ENCODE measurements around the gene MKKS.

Gene MKKS

GRCh38 chr20:10433623-10434466, at the start of gene MKKS:
Gene MKKS, minus strand, starts transcription at chr20:10434222. Its CDS starts 20,708 bp downstream, at chr20:10413514.
- DNase-seq: peak; percentile 50

GRCh38 chr20:10483691-10484090, 49.7 kb upstream of the MKKS start:
- DNase-seq: no peak

- no peak for DNase-seq
Observed at GRCh38 chr20:10481676-10482075, 47.7 kb upstream of the MKKS start.

- no peak for DNase-seq
Observed at GRCh38 chr20:10478930-10479329, 44.9 kb upstream of the MKKS start.

- no peak for DNase-seq
Observed at GRCh38 chr20:10478205-10478604, 44.2 kb upstream of the MKKS start.

- no peak for DNase-seq
Observed at GRCh38 chr20:10476319-10476724, 42.3 kb upstream of the MKKS start.

GRCh38 chr20:10475225-10475624, 41.2 kb upstream of the MKKS start:
- DNase-seq: no peak

- DNase-seq: no peak
Observed at GRCh38 chr20:10474606-10475184, 40.7 kb upstream of the MKKS start.

- DNase-seq: no peak
Observed at GRCh38 chr20:10472871-10473270, 38.8 kb upstream of the MKKS start.

- DNase-seq: no peak
Observed at GRCh38 chr20:10470276-10470675, 36.3 kb upstream of the MKKS start.

- peak; percentile 20 for DNase-seq
Observed at GRCh38 chr20:10469599-10469998, 35.6 kb upstream of the MKKS start.

- DNase-seq: no peak
Observed at GRCh38 chr20:10469056-10469455, 35.0 kb upstream of the MKKS start.

GRCh38 chr20:10468340-10468845, 34.4 kb upstream of the MKKS start:
- DNase-seq: no peak

- DNase-seq: no peak
Observed at GRCh38 chr20:10467681-10468339, 33.8 kb upstream of the MKKS start.

- DNase-seq: no peak
Observed at GRCh38 chr20:10466855-10467254, 32.8 kb upstream of the MKKS start.

GRCh38 chr20:10466325-10466724, 32.3 kb upstream of the MKKS start:
- no peak for DNase-seq

GRCh38 chr20:10465135-10465534, 31.1 kb upstream of the MKKS start:
- no peak for DNase-seq

- DNase-seq: no peak
Observed at GRCh38 chr20:10463622-10464021, 29.6 kb upstream of the MKKS start.

- no peak for DNase-seq
Observed at GRCh38 chr20:10462516-10462915, 28.5 kb upstream of the MKKS start.

GRCh38 chr20:10461495-10461894, 27.5 kb upstream of the MKKS start:
- no peak for DNase-seq

GRCh38 chr20:10454151-10454750, 20.2 kb upstream of the MKKS start:
- no peak for DNase-seq

GRCh38 chr20:10453241-10453640, 19.2 kb upstream of the MKKS start:
- no peak for DNase-seq

- DNase-seq: no peak
Observed at GRCh38 chr20:10449270-10449669, 15.2 kb upstream of the MKKS start.

Measured in NCI-H1048 (cell line).